ENCODE data around the gene MYT1.

Gene MYT1

GRCh38 chr20:64244870-64245603, 80.8 kb downstream of the MYT1 start:
- no peak for DNase-seq (ENCODE audit: low read depth in 3 of 3)

- no peak for DNase-seq (ENCODE audit: low read depth in 3 of 3)
These were observed 81.7 kb downstream of the MYT1 start for GRCh38 chr20:64245746-64246595.

- no peak for DNase-seq (ENCODE audit: low read depth in 3 of 3)
These were observed 82.5 kb downstream of the MYT1 start for GRCh38 chr20:64246616-64247306.

GRCh38 chr20:64247307-64247618, 83.0 kb downstream of the MYT1 start:
- no peak for DNase-seq (ENCODE audit: low read depth in 3 of 3)

- no peak for DNase-seq (ENCODE audit: low read depth in 3 of 3)
These were observed 84.0 kb downstream of the MYT1 start for GRCh38 chr20:64247970-64248841.

GRCh38 chr20:64250027-64250426, 85.8 kb downstream of the MYT1 start:
- no peak for DNase-seq (ENCODE audit: low read depth in 3 of 3)

GRCh38 chr20:64253000-64253383, 88.7 kb downstream of the MYT1 start:
- no peak for DNase-seq (ENCODE audit: low read depth in 3 of 3)

- no peak for DNase-seq (ENCODE audit: low read depth in 3 of 3)
These were observed 89.2 kb downstream of the MYT1 start for GRCh38 chr20:64253443-64253842.

GRCh38 chr20:64254156-64254555, 89.9 kb downstream of the MYT1 start:
- DNase-seq (ENCODE audit: low read depth in 3 of 3) = no peak

- DNase-seq (ENCODE audit: low read depth in 3 of 3) = no peak
These were observed 90.5 kb downstream of the MYT1 start for GRCh38 chr20:64254571-64255360.

GRCh38 chr20:64255361-64256281, 91.4 kb downstream of the MYT1 start, which contains the start of gene PCMTD2:
Gene PCMTD2, plus strand, starts transcription at chr20:64255748. Its CDS starts 4,218 bp downstream, at chr20:64259966.
- peak; percentile 68 to 77 (median 76) for DNase-seq (ENCODE audit: low read depth in 3 of 3)

GRCh38 chr20:64256282-64256935, 92.2 kb downstream of the MYT1 start:
- no peak for DNase-seq (ENCODE audit: low read depth in 3 of 3)

GRCh38 chr20:64257107-64257757, 93.0 kb downstream of the MYT1 start:
- no peak for DNase-seq (ENCODE audit: low read depth in 3 of 3)

- no peak for DNase-seq (ENCODE audit: low read depth in 3 of 3)
These were observed 94.0 kb downstream of the MYT1 start for GRCh38 chr20:64258071-64258823.

- DNase-seq (ENCODE audit: low read depth in 3 of 3) = no peak
These were observed 96.0 kb downstream of the MYT1 start for GRCh38 chr20:64260239-64260638.

GRCh38 chr20:64261138-64261537, 96.9 kb downstream of the MYT1 start:
- no peak for DNase-seq (ENCODE audit: low read depth in 3 of 3)

GRCh38 chr20:64264091-64264490, 99.8 kb downstream of the MYT1 start:
- no peak for DNase-seq (ENCODE audit: low read depth in 3 of 3)

GRCh38 chr20:64265201-64265600, 100.9 kb downstream of the MYT1 start:
- DNase-seq (ENCODE audit: low read depth in 3 of 3) = no peak

Measured in stimulated activated CD4-positive, alpha-beta T cell treated with anti-CD3 and anti-CD28 coated beads, TNF-alpha, amount 100 ng/mL, for 48 hours (primary cell).